Amniotic stem cell (primary cell): Measurements from ENCODE around the gene SNRNP27.

Experiments used
- DNase-seq: peaks from one replicate; lab custom pipeline; 2025; lab: John Stamatoyannopoulos, UW

Gene SNRNP27

DNA sequence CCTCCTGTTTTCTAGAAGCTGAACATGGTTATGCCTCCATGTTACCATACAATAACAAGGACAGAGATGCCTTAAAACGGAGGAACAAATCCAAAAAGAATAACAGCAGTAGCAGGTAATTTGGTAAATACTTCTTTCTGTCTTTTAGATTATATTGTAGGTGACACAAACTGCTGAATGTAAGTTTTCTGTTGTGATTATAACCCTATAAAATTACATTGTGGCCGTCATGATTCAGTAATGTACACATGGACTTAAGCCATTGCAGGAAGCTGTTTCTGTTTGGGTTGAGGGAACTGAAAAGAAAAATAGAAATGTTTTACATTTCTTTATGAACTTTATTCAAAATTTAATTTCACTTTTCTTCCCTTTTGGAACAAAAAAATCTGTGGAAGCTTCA is 22.4 kb downstream of the SNRNP27 start:
- no peak for DNase-seq

DNA sequence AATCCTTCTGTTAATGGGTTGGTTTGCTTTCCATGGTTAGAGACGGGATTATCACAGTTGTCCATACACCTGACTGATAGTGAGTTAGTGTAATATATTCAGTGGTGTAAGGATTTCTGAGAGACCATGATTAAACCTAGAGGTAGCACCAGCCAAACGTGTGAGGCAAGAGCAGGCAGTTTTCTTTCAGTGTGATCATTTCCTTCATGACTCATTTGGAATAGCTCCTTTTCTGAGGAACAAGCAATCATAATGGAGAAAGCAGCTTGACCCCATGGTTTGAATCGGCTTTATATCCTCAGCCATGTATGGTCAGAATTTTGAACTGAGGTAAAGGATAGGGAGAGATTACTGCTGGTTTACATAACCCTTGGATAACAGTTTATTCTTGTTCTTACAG is 24.1 kb downstream of the SNRNP27 start:
- peak; percentile 22 for DNase-seq

DNA sequence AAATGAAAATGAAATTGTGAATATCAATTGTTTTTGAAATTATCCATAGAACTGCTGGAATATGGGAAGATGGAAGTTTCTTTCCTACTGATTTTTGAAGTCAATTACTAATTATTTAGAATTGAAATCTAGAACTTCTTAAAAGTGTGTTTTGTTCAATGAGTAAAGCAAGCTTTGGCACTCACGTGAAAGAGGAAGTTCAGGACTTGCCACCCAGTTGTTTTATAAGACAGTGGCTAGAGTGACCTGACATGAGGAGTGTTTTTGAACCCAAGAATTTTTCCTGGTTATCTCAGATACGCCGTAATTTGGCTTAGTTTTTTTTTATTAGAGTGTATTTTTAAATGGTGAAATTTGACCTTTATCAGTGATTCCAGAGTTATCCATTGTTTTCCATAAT is 24.6 kb downstream of the SNRNP27 start:
- no peak for DNase-seq

DNA sequence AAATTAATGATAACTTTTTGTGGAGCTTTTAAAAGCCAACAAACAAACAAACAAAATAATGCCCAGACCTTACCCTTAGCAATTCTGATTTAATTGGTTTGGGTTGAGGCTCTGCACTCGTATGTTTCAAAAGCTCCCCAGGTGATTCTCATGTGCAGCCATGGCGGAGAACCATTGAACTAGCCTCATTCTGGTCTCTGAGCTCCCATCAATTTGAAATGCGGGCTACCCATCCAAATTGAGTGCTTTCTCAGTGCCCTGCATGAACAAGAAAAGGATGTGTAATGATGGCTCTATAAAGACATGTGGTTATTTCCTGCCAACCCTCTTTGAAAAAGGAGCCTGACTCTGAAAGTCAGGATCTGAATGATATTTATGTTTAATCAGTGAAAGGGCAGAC is 29.4 kb downstream of the SNRNP27 start:
- no peak for DNase-seq

DNA sequence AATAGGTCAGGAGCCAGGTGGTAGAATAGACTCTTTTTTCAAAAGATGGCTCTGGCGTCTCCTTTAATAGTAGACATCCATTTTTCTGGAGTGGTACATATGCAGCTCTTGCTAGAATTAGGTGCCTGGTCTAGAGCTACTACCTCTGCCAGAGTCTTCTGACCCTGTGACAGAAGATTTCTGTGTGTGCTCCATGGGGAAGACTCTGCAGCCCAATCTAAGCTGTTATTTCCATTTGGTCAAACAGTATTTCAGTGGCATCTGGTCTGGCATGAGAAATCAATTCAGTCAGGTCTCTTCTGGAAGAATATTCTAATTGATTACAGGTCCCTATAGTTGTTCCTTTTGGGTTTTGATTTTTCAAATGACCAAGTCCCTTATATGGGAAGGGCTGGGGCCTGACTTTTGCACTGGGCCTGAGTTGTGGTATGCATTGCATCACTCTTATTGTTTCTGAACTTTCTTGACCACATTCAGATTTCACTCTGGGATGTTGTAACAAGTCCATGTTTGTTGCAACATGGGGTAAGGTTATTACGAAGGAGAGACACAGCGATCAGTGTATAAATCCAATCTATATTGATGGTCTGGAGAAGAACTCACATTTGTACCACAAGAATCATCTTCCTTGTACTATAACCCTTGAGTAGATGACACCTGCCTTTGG is 33.2 kb downstream of the SNRNP27 start:
- DNase-seq = no peak

DNA sequence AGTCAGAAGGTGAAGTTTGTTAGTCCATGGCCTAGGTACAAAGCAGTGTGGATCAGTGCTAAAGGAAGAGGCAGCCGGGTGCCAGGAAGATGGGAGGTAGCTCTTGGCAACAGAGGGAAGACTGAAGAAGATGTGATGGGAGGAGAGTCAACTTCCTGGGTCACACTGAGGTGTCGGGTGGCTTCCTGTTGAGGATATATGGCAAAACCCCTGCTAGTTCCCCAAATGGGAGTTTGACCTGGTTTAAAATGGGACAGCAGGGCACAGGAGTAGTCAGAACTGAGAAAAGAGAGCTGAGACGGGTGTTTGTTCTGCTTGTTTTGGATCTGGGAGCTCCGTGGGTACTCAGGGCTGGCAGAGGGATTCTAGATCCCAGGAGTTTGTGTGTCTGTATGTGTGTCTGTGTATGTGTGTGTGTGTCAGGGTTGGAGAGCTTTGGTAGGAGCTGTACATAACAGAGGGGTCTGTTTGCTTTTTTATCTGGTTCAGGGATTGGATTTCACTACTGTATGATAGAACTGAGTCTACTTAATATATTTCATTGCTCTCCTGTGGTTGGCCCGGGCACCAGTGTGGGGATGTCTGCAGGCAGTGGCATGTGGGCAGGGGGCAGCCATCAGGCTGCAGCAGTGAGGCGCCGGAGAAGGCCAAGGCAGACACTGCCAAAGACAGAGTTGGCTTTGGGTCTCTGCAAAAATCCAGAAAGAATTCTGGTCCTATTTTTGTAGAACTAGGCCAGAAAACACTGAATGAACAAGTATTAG is 38.3 kb downstream of the SNRNP27 start:
- DNase-seq = no peak

DNA sequence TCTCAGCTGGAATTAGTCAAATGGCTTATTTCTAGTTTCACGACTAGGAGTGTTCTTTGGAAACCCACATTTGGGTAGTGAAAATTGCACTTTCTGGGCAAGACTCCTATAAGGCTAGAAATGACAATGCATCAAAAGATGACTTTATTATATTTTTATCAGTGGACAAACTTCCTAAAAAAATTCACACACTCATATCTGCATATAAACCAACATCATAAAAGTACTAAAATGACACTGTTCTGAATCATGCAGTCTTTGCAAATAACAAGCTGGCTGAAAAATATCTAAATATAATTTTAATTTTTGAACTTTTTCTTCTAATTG is 38.8 kb downstream of the SNRNP27 start:
- no peak for DNase-seq

DNA sequence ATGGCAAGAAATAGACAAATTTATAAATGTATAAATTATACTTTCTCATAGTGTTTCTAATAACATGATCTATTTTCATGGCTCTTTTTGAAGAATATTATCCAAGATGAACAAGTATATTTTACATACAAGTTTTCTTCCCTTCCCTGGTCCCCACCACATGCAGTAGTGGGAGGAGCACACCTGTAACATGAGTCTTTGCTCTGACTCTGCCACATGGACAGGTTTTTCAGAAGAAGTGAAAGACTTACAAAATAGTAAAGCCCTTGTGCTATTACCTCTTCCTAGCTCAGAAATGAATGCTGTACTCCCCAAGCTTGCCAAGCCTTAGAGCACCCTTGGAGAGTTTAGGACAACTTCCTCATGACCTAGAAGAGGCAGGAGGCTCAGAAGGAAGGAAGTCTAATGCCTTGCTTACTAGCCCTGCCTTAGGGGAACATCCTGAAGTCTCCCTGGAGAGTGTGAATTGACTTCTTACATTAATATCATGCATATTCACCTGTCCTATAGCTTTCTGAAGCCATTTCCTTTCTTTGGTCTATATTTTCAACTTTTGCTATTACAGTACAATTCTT is 39.6 kb downstream of the SNRNP27 start:
- DNase-seq = no peak

DNA sequence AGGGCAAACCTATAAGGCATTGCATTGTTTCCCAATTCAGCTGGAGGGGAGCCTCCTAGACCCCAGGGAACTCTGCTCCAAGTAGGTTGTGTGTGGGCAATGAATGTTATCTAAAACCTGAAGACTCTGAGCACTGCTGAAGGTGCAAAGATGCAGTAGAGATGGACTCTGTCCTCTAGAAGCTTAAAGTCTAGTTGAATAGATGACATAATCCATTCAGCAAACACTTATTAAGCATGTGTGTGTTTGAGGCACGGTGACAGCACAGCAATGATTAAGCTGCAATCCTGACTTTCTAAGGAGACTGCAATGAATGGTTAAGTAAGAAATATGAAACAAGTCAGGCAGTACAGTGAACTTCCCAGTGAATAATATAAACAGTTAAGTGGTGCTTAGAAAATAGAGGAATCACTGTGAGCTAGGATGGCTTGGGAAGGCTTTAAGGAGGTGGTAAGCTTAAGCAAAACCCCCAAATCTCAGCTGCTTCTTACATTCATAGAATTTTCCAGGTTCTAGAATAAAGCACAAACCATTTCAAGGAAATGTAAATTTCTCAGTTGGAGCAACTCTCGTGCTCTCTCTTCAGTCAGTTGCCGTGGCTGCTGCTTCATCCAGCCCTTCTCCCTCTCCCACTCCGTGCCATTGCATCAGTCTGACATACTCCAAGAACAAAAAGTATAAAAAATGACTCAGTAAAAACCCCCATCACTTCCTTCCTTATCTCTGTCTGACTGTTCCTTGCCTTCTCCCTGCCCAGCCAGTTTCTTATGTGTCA is 40.3 kb downstream of the SNRNP27 start:
- DNase-seq = peak; percentile 52

DNA sequence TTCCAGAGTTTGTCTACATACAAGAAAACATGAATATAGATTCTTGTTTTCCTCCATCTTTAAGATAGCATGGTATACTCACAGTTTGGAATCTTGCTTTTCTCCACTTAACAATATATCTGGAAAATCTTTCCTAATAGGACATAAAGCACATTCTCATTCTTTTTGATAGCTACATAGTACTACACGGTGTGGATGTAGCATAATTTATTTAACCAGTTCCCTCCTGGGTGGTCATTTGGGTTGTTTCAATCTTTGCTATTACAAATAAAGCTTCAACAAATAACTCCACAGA is 40.8 kb downstream of the SNRNP27 start:
- DNase-seq = no peak

DNA sequence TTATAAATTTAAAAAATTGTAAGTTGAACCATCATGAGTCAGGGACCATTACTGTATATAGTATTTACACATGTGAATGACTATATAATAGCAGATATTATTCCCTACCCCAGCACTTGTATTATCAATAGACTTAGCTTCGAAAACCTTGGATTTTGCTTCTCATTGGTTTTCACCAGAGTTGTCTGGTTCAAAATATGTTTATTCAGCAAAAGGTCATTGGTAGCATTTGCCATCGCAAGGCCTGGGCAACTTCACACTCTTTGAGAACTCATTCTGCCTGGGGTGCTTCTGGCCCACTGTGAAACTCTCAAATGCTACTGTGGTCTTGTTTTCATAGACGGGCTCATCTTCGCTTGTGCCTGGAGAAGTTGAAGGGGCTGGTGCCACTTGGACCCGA is 41.3 kb downstream of the SNRNP27 start:
- no peak for DNase-seq

DNA sequence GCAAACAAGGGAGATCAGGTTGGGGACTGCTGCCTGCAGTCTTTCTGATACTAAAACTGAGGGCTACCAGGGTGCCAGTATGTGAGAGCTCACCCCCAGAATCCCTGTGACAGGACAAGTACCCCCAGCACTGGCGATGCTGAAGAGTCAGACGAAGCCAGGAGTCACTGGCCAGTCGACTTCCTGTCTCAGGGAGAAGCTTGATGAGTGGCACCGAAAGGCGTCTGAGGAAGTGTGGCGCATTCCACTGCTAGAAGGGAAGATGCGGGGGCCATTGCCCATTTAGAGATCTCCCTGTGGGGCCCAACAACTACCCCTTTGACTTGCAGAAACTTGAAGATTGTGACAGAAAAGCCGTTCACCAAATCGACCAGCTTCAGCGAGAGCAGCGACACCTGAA is 43.1 kb downstream of the SNRNP27 start:
- DNase-seq = no peak

DNA sequence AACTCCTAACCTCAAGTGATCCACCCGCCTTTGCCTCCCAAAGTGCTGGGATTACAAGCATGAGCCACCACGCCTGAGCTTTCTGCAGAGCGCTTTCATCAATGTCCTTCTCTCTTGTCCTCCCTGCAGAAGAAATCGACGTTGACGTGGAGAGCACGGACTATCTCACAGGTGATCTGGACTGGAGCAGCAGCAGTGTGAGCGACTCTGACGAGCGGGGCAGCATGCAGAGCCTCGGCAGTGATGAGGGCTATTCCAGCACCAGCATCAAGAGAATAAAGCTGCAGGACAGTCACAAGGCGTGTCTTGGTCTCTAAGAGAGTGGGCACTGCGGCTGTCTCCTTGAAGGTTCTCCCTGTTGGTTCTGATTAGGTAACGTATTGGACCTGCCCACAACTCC is 44.2 kb downstream of the SNRNP27 start:
- DNase-seq = no peak

DNA sequence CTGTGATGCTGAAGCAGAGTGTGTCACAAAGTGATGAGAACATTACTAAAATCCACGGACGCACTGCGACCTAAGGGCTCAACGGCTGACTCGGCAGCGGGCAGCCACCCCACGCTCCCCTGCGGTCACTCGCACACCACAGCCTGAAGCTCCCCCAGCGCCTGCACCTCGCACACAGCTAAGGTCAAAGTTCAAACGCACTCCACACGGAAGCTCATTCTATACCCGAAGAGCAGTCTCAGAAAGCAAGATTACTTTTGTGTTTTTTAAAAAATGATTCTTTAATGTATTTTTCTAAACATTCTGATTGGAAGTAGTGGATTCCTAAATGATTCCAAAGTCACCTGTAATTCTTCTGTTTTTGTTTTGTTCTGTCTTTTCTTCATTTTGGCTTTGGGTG is 46.0 kb downstream of the SNRNP27 start:
- no peak for DNase-seq

DNA sequence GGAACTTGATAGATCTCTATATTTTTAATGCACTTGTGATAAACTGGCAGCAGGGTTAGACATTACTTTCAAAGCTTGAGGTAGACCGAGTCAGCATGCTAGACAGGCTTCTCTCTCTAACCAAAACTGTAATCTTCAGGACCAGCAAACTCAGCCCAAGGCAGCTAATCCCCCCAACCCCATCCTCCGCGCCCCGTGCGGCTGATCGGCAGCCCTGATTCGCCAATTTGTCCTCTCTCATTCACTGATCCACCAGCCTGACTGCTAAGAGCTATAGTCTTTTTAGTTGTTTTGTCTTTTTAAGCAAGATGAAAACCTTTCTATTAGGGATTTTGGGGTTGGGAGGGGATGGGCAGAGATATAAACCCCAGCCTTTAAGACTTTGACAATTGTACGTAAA is 46.9 kb downstream of the SNRNP27 start:
- no peak for DNase-seq

DNA sequence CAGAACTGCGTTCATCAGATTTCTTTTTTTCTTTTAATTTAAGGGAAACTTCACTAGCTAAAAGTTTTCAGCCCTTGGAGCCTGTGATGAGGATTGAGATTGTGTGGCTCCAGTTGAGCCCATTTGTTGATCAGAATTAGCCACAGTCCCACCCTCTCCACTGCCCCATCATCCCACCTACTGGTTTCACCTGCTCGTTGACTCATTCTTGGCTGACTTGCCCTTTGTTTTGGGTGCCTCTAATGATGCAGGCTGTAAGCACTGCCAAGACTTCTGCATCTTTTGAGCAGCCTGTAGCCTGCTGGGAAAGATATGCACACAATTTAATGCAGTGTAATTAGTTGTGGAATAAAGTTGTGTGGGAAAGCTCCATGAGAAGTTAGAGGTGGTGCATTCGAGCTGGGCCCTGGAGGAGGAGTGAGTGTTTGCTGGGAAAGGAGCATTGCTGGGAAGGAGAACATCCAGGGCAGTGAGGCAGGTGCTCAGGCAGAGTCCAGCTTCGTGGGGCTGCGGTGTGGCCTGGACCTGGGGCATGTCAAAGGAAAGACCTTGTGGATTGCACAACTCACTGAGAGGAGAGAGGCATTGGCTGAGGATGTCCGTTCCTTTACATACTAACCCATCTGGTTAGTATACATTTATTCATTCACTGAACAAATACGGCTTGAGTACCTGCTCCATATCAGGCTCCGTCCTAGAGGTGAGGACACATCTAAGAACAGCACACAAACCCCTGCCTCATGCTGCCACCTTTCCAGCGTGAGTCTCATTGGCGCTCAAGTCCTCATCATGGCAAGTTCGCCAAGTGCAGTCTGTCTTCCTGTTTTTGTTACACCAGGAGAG is 49.5 kb downstream of the SNRNP27 start:
- DNase-seq = no peak

DNA sequence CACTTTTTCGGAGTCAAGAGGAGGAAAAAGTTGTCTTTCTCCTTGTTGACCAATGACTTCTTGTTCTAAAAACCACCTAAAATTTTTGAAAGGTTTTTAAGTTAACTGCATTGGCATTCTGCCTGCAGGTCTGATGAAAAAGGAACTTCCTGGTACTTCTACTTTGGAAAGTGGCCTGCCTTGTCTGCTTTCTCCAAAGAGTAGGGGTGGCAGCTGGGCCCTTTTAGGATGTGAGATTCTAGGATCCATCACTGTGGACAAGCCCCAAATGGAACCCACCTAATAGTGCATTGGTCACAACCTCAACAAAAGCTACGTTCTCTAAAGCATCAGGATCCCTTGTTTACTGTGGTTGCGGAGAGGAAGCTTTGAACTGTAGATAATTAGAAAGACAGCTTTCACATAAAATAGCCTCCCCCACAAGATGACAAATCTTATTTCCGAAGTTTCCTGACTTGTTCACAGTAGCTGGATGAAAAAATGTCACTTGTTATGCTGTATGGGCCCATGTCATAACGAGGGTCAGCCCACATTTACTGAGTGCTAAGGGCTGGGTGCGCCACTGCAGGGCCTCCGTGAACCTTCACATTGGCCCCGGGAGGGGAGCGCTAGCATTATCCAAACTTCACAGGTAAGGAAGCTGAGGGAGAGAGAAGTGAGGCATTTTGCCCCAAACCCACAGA is 50.2 kb downstream of the SNRNP27 start:
- DNase-seq = no peak

DNA sequence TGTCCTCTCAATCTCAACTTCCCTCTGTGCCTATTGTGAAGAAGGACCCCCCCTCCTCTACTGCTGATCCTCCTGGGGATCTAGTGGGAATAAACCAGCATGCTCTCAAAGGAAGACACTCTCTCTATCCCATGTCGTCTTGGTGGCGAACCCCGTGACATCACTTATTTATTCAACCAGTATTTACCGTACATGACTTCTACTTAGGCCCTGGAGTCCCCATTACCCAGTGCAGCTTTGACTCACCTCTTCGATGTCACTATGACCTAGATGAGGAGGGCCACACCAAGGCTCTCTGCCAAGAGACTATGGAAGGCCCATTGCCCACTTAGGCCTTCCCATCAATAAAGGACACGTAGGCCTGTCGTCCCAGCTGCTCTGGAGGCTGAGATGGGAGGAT is 51.0 kb downstream of the SNRNP27 start:
- DNase-seq = no peak

DNA sequence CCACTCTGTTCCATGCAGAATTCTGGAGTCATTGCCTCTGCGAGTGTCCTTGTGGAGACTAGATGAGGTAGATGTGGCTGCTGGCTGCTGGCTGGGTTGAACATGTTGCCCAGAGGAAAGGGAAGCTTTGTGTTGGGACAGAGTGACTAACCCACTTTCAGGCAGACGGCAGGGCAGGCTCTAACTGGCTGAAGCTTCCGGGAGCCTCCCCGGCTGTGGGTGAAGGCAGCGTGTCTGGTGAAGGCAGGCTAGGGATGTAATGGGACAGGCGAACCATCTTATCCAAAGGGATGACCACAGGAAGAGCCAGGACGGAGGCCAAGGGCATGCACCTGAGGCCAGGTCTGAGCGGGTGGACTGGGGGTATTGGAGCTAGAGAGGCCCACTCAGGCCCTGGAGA is 51.7 kb downstream of the SNRNP27 start:
- DNase-seq = no peak

DNA sequence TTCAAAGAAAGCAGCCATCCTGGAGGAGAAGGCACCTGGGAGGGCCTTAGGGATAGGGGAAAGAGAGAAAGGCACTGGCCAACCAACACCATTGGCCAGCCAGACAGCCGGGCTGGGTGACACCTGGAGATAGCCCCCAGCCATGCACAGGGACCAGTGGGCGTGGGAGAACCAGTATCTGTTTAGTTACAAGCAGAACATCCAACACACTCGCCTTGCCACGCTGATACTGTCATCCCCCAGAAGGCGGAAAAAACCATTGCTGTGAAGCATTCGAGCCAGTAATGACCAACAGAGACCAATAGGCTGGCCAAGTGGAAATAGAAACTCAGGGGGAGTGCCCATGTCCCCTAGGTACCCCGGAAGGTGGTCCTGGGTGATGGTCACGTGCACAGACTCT is 52.2 kb downstream of the SNRNP27 start:
- no peak for DNase-seq
